GM12873 (cell line): ENCODE measurements around the gene DCLK2.

Source experiments
- TF ChIP-seq, protein P1 (sequence below): IDR thresholded peaks from 2 replicates; pipeline ENCODE4 v1.5.1; 2012; ENCODE audit warnings: low read depth, mild to moderate bottlenecking, moderate library complexity, low read length, control low read depth; ENCODE audit not compliant: insufficient read depth; ENCODE audit errors: missing control alignments

DCLK2 gene

DNA sequence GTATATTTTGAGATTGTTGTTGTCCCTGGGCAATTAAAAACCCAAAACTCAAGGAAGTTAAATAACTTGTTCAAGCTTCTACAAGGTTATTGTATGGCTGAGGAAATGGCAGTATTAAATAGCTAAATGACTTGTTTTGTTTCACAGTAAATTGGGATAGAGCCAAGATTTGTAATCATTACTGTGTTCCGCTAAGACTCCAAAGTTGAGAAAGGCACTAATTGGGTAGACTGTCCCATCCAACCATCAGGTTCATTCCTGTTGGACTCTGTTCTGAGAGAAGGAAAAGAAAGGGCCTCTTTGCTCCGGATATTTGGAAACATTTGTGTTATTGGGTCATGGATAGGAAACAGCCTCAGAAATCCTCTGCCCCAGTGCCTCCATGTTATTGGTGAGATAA lies 82.2 kb downstream of the DCLK2 start:
- TF ChIP-seq, protein P1, sequence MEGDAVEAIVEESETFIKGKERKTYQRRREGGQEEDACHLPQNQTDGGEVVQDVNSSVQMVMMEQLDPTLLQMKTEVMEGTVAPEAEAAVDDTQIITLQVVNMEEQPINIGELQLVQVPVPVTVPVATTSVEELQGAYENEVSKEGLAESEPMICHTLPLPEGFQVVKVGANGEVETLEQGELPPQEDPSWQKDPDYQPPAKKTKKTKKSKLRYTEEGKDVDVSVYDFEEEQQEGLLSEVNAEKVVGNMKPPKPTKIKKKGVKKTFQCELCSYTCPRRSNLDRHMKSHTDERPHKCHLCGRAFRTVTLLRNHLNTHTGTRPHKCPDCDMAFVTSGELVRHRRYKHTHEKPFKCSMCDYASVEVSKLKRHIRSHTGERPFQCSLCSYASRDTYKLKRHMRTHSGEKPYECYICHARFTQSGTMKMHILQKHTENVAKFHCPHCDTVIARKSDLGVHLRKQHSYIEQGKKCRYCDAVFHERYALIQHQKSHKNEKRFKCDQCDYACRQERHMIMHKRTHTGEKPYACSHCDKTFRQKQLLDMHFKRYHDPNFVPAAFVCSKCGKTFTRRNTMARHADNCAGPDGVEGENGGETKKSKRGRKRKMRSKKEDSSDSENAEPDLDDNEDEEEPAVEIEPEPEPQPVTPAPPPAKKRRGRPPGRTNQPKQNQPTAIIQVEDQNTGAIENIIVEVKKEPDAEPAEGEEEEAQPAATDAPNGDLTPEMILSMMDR: no peak

DNA sequence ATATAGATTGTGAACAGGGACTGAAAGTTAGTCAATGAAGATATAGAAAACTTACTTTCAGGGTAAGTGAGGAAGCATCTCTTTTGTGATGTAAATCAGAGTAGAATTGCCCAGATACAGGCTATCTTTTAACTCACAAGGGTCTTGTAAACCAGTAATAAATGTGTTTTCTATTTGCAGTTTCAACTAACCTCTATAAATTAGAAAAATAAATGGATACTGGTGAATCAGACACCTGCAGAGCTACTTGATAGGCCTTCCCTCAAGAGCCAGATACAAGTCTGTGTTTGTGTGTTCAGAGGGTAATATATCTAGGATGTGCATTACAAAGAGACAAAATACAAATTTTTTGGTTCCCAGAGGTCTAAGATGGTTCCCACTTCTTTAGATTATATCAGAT lies 82.9 kb downstream of the DCLK2 start:
- TF ChIP-seq, protein P1: no peak

DNA sequence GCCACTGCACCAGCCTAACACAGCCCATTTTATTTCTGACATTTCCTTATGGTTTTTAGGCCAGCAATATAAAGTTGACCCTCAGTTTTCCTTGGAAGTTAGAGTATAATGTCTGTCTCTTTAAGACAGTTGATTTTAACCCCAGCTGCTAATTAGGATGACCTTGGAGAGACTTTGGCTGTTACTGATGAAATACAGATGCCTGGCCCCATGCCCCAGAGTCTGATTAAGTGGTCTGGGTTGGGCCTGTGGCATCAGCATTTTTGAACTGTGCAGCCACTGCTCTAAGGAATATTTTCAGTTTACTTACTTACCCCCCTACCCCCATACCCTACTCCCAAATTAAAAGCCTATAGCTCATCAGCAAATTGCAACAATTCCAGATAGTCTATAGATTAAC lies 85.8 kb downstream of the DCLK2 start:
- TF ChIP-seq, protein P1: no peak

DNA sequence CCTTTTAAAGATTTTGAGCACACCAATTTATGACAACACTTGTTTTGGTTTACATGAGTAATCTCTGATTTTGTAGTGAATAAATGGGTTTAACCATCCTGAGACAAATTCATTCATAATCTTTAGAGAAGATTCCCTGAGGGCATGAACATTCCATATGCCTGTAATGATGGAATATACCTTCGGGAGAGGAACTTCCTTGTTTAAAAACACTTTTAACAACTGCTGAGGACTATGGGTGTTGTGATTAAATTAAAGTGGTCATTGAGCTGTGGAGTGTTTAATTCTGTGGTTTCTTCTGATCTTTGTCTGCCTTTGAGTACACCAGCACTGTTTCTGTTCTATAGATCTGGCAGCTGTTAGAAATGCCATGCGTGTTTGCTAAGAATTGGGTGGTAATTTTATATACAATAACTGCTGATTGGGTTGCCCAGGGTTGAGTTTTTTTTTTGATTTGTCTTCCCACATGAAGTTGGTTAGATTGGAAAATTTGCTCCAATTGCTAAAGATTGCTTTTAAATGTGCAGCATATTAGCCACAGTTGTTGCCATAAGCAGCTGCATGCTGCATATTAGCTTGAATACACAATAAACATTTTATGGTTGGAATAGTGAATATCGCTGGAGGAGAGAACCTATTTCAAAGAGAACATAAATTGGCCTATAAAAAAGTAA lies 86.8 kb downstream of the DCLK2 start:
- TF ChIP-seq, protein P1: no peak

DNA sequence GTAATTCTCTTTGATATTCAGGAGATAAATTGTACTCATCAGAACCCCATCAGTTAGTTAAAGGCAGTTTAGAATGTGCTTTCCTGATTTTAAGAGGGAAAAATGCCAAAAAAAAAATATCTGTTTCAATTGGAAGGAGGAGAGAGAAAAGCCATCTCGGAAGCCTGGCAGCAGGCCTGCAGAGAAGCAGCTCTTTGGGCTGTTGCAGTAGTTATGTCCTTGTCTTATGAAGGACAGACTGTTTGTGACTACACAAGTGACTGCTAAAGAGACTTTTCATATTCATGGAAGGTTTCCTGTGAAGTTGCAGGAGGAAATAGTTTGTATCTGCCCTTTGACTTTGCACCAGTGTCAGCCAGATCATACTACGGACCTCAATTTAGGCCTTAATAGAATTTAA lies 88.8 kb downstream of the DCLK2 start:
- TF ChIP-seq, protein P1: no peak

DNA sequence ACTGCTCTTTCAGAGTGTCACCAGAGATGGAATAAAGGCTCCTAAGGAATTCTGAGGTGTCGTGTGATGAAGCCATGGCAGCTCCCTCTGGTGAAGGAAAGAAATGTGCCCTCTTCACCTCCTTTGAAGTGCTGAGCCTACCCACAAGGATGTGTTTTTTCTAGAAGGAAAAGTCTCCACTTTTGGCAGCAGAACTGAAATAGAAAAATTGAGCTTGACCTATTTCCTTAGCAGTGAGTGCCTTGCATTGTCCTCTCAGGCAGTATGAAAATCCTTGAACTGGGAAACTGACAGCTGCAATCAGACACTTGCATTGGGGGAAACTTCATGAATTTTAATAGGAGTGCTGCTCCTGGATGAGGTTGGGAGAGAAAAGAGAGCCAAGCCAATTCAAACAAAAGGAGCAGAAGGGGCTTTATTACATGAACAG lies 95.2 kb downstream of the DCLK2 start:
- TF ChIP-seq, protein P1: no peak

DNA sequence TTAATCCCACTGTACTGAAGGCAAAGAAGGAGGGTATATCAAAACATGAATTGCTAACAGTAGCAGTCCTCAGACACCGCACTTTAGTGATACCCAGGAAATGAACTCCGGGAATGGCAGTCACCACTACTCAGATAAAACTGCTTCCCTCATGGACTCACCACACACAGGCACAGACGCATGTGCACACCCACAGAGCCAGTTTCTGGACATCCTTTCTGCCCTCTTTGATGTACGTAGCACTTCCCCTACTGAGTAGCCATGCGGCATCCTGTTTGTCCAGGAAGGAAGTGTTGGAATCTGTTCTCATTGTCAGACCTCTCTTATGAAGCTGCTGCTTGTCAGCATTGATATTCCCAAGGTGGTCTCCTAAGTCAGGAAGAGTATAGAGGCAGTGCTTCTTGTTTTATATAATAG lies 95.7 kb downstream of the DCLK2 start:
- TF ChIP-seq, protein P1: no peak
